Measurements from ENCODE around the gene SNX20.
A peak's percentile ranks its signal among the peaks of the same experiment; 100 is the strongest.

The SNX20 gene

DNA sequence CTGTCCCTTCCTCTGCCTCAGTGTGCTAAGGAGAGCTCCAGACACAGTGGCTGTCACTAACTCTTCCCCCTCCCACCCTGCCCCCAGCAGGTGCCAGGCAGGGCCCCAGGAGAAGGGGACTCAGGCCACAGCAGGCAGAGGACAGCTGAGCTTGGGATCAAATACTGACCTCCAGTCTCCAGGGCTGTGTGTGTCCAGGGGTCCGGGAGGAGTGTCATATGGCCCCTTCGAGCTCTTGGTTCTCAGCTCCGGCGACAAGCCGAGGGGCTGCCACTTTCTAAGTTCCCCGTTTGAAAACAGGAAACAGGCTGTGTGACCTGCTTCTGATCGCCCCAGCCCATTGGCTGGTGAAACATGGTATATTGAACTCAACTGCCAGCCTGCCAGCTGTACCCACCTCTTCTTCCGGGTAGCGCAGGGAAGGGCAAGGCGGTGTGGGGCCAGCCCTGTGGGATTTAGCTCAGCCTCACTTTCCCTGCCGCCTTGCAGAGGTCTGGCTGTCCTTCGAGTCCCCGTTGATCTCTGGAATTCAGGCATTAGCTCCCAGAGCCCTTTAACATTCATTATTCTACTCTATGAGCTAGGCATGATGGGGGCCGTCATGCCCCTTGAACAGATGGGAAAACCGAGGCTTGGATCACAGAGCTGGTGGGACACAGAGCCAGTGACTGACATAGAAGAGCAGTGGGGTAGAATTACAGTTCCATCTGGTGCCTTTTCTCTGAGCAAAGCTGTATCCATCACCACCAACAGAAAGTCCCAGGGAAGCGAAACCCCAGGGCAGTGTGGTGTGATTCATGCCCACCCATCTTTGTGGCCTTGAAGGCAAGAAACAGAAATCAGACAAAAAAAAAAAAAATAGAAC, at the start of gene SNX20:
Gene SNX20, minus strand, starts transcription at position 292 of the 865 bp plus-strand sequence. CDS start 3,786 bp downstream, outside the sequence.
- DNase-seq (ENCODE audit: low read depth in 1 of 2, low spot score in 1 of 2): peak; percentile 37 to 45

- DNase-seq (ENCODE audit: low read depth in 1 of 2, low spot score in 1 of 2): no peak
These were observed 43.2 kb upstream of the SNX20 start for GRCh38 chr16:50724306-50724705.

DNA sequence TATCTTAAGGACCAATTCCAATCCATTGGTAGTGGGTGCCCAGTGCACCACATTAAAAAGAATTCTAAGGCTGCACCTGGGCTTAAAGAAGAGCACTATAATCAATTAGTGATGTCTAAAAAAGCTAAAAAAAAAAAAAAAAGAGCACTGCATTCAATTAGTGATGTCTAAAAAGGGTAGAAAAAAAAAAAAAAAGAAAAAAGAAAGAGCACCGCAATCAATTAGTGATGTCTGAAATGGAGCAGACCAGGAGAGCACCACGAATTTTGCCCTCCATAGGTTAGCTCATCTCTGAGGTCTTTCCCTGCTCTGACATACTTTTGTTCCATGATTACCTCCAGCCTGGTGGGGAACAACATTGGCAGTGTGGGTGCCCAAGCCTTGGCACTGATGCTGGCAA, 41.8 kb upstream of the SNX20 start:
- DNase-seq (ENCODE audit: low read depth in 1 of 2, low spot score in 1 of 2): no peak

GRCh38 chr16:50722405-50722737, 41.3 kb upstream of the SNX20 start:
- DNase-seq (ENCODE audit: low read depth in 1 of 2, low spot score in 1 of 2): no peak

- no peak for DNase-seq (ENCODE audit: low read depth in 1 of 2, low spot score in 1 of 2)
These were observed 40.7 kb upstream of the SNX20 start for GRCh38 chr16:50721549-50722404.

DNA sequence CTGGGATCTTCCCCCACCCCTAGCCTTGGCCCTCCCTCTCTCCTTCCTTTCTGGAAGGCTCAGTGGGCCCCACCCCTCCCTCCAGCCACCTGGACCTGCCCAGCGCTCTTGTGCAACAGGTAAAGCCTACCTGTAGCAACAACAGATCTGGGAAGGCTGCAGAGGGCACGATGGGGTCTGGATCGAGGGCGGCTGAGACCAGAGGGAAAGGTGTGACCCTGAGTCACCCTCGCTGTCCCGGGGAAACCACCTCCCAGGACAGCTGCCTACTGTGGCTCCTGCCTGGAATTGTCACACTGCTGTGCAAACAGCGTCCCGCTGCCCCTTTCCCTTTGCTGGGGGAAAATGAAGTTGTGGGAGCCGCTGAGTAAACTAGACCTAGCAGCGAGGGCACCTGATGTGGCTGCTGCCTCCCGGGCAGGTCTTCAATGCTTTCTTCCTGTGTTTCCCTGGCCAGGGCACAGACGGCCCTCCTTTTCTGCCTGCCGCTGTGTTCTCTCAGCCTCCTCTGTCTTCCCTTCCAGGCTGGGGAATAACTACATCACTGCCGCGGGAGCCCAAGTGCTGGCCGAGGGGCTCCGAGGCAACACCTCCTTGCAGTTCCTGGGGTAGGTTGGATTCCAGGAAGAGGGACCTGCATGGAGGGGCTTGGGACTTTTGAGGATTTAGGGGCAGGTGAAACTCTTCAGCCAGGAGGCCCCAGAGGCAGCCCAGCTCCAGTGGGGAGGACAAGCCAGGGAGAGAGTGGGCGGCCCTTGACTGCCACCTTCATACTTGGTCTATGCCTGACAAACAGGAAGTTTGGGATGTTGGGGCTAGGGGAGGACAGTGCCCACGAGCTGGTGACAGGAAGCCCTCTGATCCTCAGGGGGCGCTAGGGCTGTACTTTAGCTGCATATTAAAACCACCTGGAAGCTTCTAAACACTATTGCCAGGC, 38.6 kb upstream of the SNX20 start:
- no peak for DNase-seq (ENCODE audit: low read depth in 1 of 2, low spot score in 1 of 2)

- DNase-seq (ENCODE audit: low read depth in 1 of 2, low spot score in 1 of 2): no peak
These were observed 37.8 kb upstream of the SNX20 start for GRCh38 chr16:50718761-50719400.

GRCh38 chr16:50718061-50718760, 37.1 kb upstream of the SNX20 start:
- DNase-seq (ENCODE audit: low read depth in 1 of 2, low spot score in 1 of 2): no peak

DNA sequence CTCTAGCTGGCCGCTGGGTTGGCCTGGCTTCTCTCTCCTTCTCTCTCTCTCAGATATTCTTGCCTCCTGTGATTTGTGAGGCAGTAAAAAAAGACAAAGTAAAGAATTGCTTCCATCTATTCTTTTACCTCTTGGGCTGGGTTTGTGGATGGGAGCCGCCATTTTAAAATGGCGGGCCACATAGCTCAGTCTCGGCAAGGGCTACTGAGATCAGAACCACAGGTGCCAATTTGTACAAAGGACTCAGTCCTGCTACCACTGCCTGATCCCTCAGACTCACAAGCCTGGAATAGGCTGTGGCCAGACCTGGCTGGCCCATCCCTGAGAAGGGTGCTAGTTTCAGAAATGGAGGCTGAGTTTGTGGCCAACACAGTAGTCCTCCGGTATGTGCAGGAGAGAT, 36.4 kb upstream of the SNX20 start:
- DNase-seq (ENCODE audit: low read depth in 1 of 2, low spot score in 1 of 2): no peak

DNA sequence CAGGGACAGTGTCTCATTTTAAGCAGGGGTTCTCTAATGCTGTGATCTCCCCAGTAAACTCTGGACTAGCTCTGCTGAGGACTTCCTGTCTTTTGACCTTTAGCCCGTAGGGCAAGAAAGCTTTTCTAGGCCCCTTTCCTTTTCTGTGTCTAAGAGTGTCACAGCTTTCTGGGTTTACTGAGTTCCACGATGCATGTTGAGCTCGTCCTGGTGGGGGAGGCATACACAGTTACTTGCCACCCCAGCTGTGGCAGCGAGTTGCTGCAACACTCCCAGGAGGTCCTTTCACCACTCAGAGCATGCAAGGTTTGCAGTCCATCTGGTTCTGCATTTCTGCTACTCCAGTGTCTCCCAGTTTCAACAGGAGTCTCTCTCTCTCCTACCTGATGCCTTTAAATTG, 36.0 kb upstream of the SNX20 start:
- DNase-seq (ENCODE audit: low read depth in 1 of 2, low spot score in 1 of 2): no peak

DNA sequence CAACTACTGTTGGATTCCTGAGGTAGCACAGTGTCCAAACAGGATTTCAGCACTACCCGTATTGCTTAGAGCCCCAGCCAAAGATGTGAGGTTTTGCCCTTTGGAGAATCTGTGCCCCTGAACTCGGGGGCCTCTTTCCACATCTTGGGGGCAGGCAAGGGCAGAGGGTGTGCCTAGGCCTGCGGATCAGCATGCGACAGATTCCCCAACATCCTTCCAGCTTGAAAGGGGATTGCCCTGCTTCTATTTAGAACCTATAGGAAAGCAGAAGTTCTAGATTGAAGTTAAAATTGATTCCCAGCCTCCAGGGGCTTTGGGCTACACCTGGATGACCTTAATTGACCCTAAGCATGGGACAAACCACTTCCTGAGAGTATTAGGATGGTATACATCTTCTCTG, 31.8 kb upstream of the SNX20 start:
- no peak for DNase-seq (ENCODE audit: low read depth in 1 of 2, low spot score in 1 of 2)

DNA sequence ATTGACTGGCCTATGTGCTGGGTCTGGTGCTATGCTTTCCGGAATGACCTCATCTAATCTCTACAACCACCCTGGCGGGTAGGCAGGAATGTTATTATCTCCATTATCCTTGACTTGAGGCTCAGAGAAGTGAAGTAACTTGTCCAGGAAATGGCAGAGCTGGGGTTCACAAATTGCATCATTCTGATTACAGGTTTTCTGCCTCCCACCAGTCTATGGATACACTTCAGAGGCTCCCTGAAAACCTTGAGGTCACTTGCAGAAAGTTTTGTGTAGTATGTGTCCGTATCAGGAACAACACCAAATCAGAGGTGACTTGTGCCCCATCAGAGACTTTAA, 31.4 kb upstream of the SNX20 start:
- DNase-seq (ENCODE audit: low read depth in 1 of 2, low spot score in 1 of 2): no peak

GRCh38 chr16:50711862-50712559, 30.9 kb upstream of the SNX20 start:
- no peak for DNase-seq (ENCODE audit: low read depth in 1 of 2, low spot score in 1 of 2)

GRCh38 chr16:50711040-50711439, 29.9 kb upstream of the SNX20 start:
- DNase-seq (ENCODE audit: low read depth in 1 of 2, low spot score in 1 of 2): no peak

DNA sequence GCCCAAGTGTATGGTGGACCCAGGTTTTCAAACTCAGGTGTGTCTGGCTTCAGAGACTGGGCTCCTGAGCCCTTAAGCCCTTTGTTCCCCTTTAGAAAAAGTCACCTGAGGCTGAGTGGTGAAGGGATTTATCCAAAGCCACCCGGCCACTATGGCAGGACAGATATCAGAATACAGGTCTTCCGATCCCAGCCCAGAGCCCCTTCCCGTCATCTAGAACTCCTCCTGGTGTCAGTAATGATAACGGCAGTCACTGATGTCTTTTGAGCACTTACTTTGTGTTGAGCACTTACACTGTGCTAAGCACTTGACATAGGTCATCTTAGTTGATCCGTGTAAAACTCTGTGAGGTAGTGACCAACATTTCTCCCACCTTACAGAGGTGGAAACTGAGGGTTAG, 28.9 kb upstream of the SNX20 start:
- DNase-seq (ENCODE audit: low read depth in 1 of 2, low spot score in 1 of 2): no peak

GRCh38 chr16:50709061-50709684, 28.1 kb upstream of the SNX20 start:
- DNase-seq (ENCODE audit: low read depth in 1 of 2, low spot score in 1 of 2): no peak

DNA sequence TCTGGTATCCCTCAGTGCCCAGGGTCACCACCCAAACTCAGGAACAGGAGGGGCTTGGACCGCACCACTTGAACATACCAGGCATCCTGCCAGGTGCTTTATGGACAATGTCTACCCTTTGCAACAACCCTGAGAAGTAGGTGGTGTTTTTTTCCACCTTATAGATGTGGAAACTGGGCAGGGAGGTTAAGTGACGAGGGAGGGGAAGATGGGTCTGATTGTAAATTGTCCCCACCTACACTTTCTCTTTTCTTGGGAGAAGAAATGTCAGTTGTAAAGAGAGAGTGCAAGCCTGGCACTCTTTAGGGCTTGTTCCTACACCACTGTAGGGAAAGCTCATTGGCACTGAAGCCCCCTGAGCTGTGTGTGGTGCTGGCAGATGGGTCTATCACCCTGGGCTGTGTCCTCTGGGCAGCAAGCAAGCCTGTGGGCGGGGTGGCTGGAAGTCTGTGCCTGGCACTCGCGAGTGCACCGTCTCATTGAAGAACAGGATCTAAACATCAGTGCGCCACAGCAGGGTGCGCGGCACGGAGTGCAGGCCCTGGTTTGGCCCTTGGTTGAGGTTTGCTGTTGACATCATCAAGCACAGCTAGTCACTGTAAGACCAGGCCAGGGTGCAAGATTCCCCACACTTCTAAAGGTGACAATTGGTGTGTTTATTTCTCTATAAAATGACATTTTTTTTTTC, 27.4 kb upstream of the SNX20 start:
- DNase-seq (ENCODE audit: low read depth in 1 of 2, low spot score in 1 of 2): no peak

- no peak for DNase-seq (ENCODE audit: low read depth in 1 of 2, low spot score in 1 of 2)
These were observed 25.1 kb upstream of the SNX20 start for GRCh38 chr16:50706250-50706649.

All from activated T-helper 1 cell treated with anti-CD3 and anti-CD28 coated beads, Interleukin-2, amount 50 U/mL, for 16 hours (primary cell).